Activated CD8-positive, alpha-beta T cell treated with anti-CD3 and anti-CD28 coated beads for 36 hours (primary cell): ENCODE data around the gene EXTL1. TPM values are rescaled to one million over a fixed set of nuclear protein-coding genes. Genes with fewer than 3 reads are reported as not detected.
A peak's percentile ranks its signal among the peaks of the same experiment; 100 is the strongest.

Experiments used
- ATAC-seq: fragments of 200-7000 bp; cut with Tn5 transposase; one replicate; pipeline ENCODE4 v1.10.0; 2021; ENCODE audit warnings: mild to moderate bottlenecking, moderate library complexity
- CTCF ChIA-PET: fragments of 350-600 bp; sonication (Branson Sonifier 250); formaldehyde crosslinking; loops from one replicate; lab custom pipeline; 2021; ENCODE audit warnings: antibody characterized with exemption; lab: Charles Lee
- POLR2A ChIA-PET: fragments of 350-600 bp; sonication (Branson Sonifier 250); formaldehyde crosslinking; loops from one replicate; lab custom pipeline; 2021; ENCODE audit warnings: antibody characterized with exemption; lab: Charles Lee
- DNase-seq: peaks from one replicate; pipeline ENCODE4 v3.0.0-alpha.2; 2020
- H3K27ac Mint-ChIP-seq: one replicate; pipeline ENCODE4 v1.8.0; 2021; ENCODE audit warnings: mild to moderate bottlenecking, mixed read lengths
- H3K27me3 Mint-ChIP-seq: one replicate; pipeline ENCODE4 v1.8.0; 2021; ENCODE audit warnings: mixed read lengths
- H3K36me3 Mint-ChIP-seq: one replicate; pipeline ENCODE4 v1.8.0; 2021; ENCODE audit warnings: low read depth, mixed read lengths
- H3K4me1 Mint-ChIP-seq: one replicate; pipeline ENCODE4 v1.8.0; 2021; ENCODE audit warnings: low read depth, mixed read lengths
- H3K4me3 Mint-ChIP-seq: one replicate; pipeline ENCODE4 v1.8.0; 2021; ENCODE audit warnings: mild to moderate bottlenecking, moderate library complexity, mixed read lengths
- H3K9me3 Mint-ChIP-seq: one replicate; pipeline ENCODE4 v1.8.0; 2021; ENCODE audit warnings: mixed read lengths
- CTCF ChIP-seq: fragments of 200-600 bp; IDR thresholded peaks from one replicate; pipeline ENCODE4 v1.8.0; 2022; ENCODE audit warnings: antibody characterized with exemption, mild to moderate bottlenecking
- intact Hi-C: fragments of 100-400 bp; cut with micrococcal nuclease; formaldehyde crosslinking; loops from one replicate; pipeline ENCODE4 v1.10.0; 2022
- total RNA-seq, 2 experiments: library from RNA; stranded (reverse); gene quantifications; one replicate each; pipeline ENCODE4 v1.2.3, GENCODE V29; 2021

EXTL1 gene, protein sequence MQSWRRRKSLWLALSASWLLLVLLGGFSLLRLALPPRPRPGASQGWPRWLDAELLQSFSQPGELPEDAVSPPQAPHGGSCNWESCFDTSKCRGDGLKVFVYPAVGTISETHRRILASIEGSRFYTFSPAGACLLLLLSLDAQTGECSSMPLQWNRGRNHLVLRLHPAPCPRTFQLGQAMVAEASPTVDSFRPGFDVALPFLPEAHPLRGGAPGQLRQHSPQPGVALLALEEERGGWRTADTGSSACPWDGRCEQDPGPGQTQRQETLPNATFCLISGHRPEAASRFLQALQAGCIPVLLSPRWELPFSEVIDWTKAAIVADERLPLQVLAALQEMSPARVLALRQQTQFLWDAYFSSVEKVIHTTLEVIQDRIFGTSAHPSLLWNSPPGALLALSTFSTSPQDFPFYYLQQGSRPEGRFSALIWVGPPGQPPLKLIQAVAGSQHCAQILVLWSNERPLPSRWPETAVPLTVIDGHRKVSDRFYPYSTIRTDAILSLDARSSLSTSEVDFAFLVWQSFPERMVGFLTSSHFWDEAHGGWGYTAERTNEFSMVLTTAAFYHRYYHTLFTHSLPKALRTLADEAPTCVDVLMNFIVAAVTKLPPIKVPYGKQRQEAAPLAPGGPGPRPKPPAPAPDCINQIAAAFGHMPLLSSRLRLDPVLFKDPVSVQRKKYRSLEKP
- not detected for total RNA-seq

GRCh38 chr1:26021647-26022403 is at the start of gene EXTL1:
TSS of gene EXTL1 (plus strand) at chr1:26021775. CDS start at chr1:26022647, 872 bp downstream.
- TF ChIP-seq CTCF, result no peak
- H3K4me1 Mint-ChIP-seq, result peaks cover 13% of the 10 kb centered on the region
- H3K27ac Mint-ChIP-seq, result no peak within 1 kb of the TSS
- ATAC-seq (no peak), DNase-seq (no peak)
- CTCF ChIA-PET, result interaction anchor here (1.4 to 1.6 kb wide), 3 partner anchors 14 to 127 kb away, joined by 3 to 6 read pairs (median 4); no protein-coding TSS in a partner anchor
- no peaks in the 10 kb centered on the region for H3K36me3 Mint-ChIP-seq
- POLR2A ChIA-PET, result interaction anchor here (0.5 to 1.0 kb wide), 2 partner anchors 126 to 159 kb away, joined by 3 read pairs; no protein-coding TSS in a partner anchor
- no peaks in the 10 kb centered on the region for H3K9me3 Mint-ChIP-seq
- H3K27me3 Mint-ChIP-seq, result no peaks in the 10 kb centered on the region
- intact Hi-C loops, result no loop called here
- H3K4me3 Mint-ChIP-seq, result no peak within 1 kb of the TSS

GRCh38 chr1:25971811-25972180 is 49.8 kb upstream of the EXTL1 start:
- CTCF ChIA-PET, result interaction anchor here (1.1 to 2.2 kb wide), 6 partner anchors 12 to 76 kb away, joined by 3 to 14 read pairs (median 4); partner anchors contain the start of gene PAFAH2
- peak overlapping the region; percentile 23 for H3K4me3 Mint-ChIP-seq
- peaks cover 33% of the 10 kb centered on the region for H3K36me3 Mint-ChIP-seq
- peak overlapping the region; percentile 83 for H3K27ac Mint-ChIP-seq
- TF ChIP-seq CTCF, result no peak
- POLR2A ChIA-PET, result interaction anchor here (0.8 to 1.6 kb wide), 7 partner anchors 15 to 154 kb away, joined by 3 to 14 read pairs (median 3); partner anchors contain the start of gene STMN1
- DNase-seq (no peak), ATAC-seq (peak; percentile 9)
- no peaks in the 10 kb centered on the region for H3K27me3 Mint-ChIP-seq
- H3K4me1 Mint-ChIP-seq, result peaks cover 39% of the 10 kb centered on the region
- intact Hi-C loops, result no loop called here
- no peaks in the 10 kb centered on the region for H3K9me3 Mint-ChIP-seq

DNA sequence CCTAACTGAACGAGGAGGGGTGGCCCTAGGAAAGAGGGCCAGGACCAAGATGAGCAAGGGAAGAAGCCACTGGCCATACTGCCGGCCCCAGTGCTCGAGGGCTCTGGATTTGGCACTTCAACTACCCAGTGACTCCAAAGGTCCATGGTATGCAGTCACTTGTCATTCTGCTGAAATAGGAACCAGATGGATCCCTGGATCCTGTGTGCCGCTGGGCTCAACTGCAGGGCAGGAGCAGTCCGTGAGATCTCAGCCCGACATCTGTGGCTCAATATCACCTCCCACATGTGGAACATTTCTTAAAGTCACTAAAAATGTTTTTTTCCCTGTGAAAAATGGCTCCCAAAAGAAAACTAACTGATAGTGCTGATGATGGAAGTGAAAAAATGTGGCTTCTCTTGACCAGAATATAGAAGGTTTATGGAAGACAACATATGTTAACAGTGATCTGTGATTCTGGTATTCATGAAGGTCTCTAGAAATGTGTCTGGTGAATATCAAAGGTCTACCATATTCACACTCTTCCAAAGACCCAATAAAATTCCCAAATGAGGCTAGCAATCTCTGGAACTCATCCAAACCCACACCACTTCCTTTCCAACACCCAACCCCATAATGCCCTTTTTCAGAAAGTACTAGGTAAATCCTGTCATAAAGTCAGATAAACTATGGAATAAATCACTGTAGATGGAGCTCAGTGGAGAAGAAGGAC is 47.8 kb upstream of the EXTL1 start:
- H3K4me1 Mint-ChIP-seq, result peaks cover 32% of the 10 kb centered on the region
- DNase-seq (no peak), ATAC-seq (no peak)
- H3K4me3 Mint-ChIP-seq, result no peak overlapping the region
- intact Hi-C loops, result no loop called here
- POLR2A ChIA-PET, result no interaction called here
- H3K9me3 Mint-ChIP-seq, result no peaks in the 10 kb centered on the region
- TF ChIP-seq CTCF, result no peak
- H3K27me3 Mint-ChIP-seq, result no peaks in the 10 kb centered on the region
- H3K36me3 Mint-ChIP-seq, result peaks cover 25% of the 10 kb centered on the region
- H3K27ac Mint-ChIP-seq, result peak overlapping the region; percentile 27
- CTCF ChIA-PET, result interaction anchor here (1.3 kb wide), 1 partner anchor 78 kb away, joined by 4 read pairs; no protein-coding TSS in a partner anchor

GRCh38 chr1:25977801-25978200 is 43.8 kb upstream of the EXTL1 start:
- ChIA-PET CTCF (no interaction called here), POLR2A (no interaction called here)
- DNase-seq (no peak), ATAC-seq (no peak)
- no peak for TF ChIP-seq CTCF
- no peaks in the 10 kb centered on the region for H3K27me3 Mint-ChIP-seq
- no peaks in the 10 kb centered on the region for H3K9me3 Mint-ChIP-seq
- intact Hi-C loops, result no loop called here
- peaks cover 9% of the 10 kb centered on the region for H3K4me1 Mint-ChIP-seq
- H3K27ac Mint-ChIP-seq, result no peak overlapping the region
- H3K4me3 Mint-ChIP-seq, result no peak overlapping the region
- peaks cover 30% of the 10 kb centered on the region for H3K36me3 Mint-ChIP-seq
